Measurements from ENCODE around the gene ALKBH2.

DNA sequence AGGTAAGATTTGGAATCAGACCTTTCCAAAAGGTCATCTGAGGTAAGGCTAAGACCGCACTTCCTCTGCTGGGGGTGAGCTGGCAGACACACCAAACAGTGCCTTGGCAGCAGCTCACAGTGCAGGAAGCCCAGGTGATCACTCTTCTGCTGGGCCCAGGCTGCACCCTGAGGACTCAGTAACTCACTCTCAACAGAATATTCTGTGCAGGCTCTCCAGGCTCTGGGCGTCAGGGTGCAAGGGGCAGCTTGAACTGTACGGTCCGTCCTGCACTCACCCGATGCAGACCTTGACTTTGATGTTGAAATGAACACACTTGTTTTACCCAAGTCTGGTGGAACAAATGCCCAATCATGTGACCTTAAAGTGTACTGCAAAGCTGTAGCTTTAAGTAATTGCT, 6.0 kb downstream of the ALKBH2 start:
- TF ChIP-seq, protein P1, sequence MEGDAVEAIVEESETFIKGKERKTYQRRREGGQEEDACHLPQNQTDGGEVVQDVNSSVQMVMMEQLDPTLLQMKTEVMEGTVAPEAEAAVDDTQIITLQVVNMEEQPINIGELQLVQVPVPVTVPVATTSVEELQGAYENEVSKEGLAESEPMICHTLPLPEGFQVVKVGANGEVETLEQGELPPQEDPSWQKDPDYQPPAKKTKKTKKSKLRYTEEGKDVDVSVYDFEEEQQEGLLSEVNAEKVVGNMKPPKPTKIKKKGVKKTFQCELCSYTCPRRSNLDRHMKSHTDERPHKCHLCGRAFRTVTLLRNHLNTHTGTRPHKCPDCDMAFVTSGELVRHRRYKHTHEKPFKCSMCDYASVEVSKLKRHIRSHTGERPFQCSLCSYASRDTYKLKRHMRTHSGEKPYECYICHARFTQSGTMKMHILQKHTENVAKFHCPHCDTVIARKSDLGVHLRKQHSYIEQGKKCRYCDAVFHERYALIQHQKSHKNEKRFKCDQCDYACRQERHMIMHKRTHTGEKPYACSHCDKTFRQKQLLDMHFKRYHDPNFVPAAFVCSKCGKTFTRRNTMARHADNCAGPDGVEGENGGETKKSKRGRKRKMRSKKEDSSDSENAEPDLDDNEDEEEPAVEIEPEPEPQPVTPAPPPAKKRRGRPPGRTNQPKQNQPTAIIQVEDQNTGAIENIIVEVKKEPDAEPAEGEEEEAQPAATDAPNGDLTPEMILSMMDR (IDR thresholded peaks at IDR 0.05; ENCODE audit: poor library complexity) = no peak
- no peak for TF ChIP-seq EZH2phosphoT487 (IDR thresholded peaks at IDR 0.05; ENCODE audit: low read depth, severe bottlenecking, unreplicated experiment)
